Measurements from ENCODE around the gene TBL1X.

The TBL1X gene

DNA sequence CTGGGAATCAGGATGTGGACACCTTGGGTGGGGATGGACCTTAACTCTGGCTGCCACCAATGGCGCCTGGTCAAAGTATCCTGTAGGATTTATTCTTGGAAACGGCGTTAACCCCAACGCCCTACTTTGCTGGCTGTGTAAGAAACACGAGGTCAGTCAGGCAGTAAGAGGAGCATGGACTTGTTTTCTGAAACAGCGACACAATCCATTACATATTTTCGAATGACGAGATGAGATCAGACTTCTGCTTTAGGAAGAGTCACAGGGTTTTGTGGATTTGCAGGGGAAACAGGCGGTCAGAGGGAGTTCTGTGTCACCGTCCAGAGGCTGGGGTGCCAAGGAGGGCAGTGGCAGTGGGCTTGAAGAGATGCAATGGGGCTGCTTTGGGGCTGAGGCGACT lies 92.2 kb downstream of the TBL1X start:
- TF ChIP-seq FOXP2 (optimal IDR thresholded peaks at IDR 0.05; ENCODE audit: borderline replicate concordance, extremely low read depth, extremely low read length, insufficient read depth) (no peak), REST (IDR thresholded peaks at IDR 0.05; ENCODE audit: insufficient read depth in 1 of 2, low read depth in 2 of 2, low read length in 2 of 2) (no peak), POLR2AphosphoS5 (IDR thresholded peaks at IDR 0.05; ENCODE audit: low read depth, low read length) (no peak), TAF1 (IDR thresholded peaks at IDR 0.05; ENCODE audit: borderline replicate concordance, insufficient read depth, low read length) (no peak), SIN3A (IDR thresholded peaks at IDR 0.05; ENCODE audit: borderline replicate concordance, insufficient read depth, low read length) (no peak)

DNA sequence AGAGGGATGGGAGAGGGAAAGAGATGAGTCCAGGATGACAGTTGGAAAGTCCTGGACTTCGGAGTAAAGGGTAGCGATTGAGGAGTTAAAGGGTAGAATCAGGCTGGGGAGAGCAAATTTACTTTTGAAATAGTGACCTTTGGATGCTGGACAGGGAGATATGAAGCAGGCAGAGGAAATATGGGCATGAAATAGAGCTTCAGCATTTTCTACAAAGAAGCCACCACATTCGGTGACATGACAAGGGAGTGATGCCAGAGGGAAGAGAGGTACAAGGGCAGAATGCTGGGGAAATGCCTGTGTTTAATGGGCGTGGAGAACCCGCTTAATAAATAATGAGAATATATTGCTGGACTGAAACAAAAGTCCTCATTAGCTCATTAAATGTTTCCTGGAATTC lies 92.7 kb downstream of the TBL1X start:
- TF ChIP-seq POLR2AphosphoS5 (IDR thresholded peaks at IDR 0.05; ENCODE audit: low read depth, low read length) = no peak
- no peak for TF ChIP-seq TAF1 (IDR thresholded peaks at IDR 0.05; ENCODE audit: borderline replicate concordance, insufficient read depth, low read length)
- TF ChIP-seq SIN3A (IDR thresholded peaks at IDR 0.05; ENCODE audit: borderline replicate concordance, insufficient read depth, low read length) = no peak
- no peak for TF ChIP-seq REST (IDR thresholded peaks at IDR 0.05; ENCODE audit: insufficient read depth in 1 of 2, low read depth in 2 of 2, low read length in 2 of 2)
- no peak for TF ChIP-seq FOXP2 (optimal IDR thresholded peaks at IDR 0.05; ENCODE audit: borderline replicate concordance, extremely low read depth, extremely low read length, insufficient read depth)

- no peak for TF ChIP-seq TAF1 (IDR thresholded peaks at IDR 0.05; ENCODE audit: borderline replicate concordance, insufficient read depth, low read length)
These were observed 93.8 kb downstream of the TBL1X start for GRCh38 chrX:9558615-9559014.

- TF ChIP-seq POLR2AphosphoS5 (IDR thresholded peaks at IDR 0.05; ENCODE audit: low read depth, low read length) (no peak), TAF1 (IDR thresholded peaks at IDR 0.05; ENCODE audit: borderline replicate concordance, insufficient read depth, low read length) (no peak), FOXP2 (optimal IDR thresholded peaks at IDR 0.05; ENCODE audit: borderline replicate concordance, extremely low read depth, extremely low read length, insufficient read depth) (no peak), REST (IDR thresholded peaks at IDR 0.05; ENCODE audit: insufficient read depth in 1 of 2, low read depth in 2 of 2, low read length in 2 of 2) (no peak), SIN3A (IDR thresholded peaks at IDR 0.05; ENCODE audit: borderline replicate concordance, insufficient read depth, low read length) (no peak)
These were observed 95.4 kb downstream of the TBL1X start for GRCh38 chrX:9560219-9560618.

DNA sequence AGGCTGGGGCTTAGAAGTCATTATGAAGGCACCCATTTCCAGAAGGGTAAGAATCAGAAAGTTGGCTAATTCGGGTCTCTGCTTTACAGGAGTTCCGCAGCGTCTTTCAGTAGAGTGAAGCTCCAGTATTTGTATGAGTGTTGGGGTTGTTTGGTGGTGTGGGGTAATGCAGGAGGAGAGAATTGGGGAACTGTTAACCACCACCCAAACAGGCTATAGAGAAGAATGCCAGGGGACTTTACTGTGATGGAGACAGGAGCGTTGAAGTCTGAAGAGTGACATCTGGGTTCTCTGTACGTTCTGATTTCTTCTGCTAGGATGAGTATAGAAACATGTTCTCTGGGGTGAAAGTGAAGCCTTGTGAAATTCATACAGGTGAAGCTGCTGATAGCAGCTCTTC lies 96.3 kb downstream of the TBL1X start:
- TF ChIP-seq SIN3A (IDR thresholded peaks at IDR 0.05; ENCODE audit: borderline replicate concordance, insufficient read depth, low read length) = no peak
- TF ChIP-seq FOXP2 (optimal IDR thresholded peaks at IDR 0.05; ENCODE audit: borderline replicate concordance, extremely low read depth, extremely low read length, insufficient read depth) = no peak
- TF ChIP-seq REST (IDR thresholded peaks at IDR 0.05; ENCODE audit: insufficient read depth in 1 of 2, low read depth in 2 of 2, low read length in 2 of 2) = no peak
- no peak for TF ChIP-seq POLR2AphosphoS5 (IDR thresholded peaks at IDR 0.05; ENCODE audit: low read depth, low read length)
